Measurements from ENCODE around the gene AQP1.

Gene AQP1

GRCh38 chr7:30938435-30939316 is 27.0 kb downstream of the AQP1 start:
- no peak for DNase-seq

- no peak for DNase-seq
Observed at GRCh38 chr7:30941582-30942323, 30.1 kb downstream of the AQP1 start.

GRCh38 chr7:30950197-30950596 is 38.5 kb downstream of the AQP1 start:
- no peak for DNase-seq

DNA sequence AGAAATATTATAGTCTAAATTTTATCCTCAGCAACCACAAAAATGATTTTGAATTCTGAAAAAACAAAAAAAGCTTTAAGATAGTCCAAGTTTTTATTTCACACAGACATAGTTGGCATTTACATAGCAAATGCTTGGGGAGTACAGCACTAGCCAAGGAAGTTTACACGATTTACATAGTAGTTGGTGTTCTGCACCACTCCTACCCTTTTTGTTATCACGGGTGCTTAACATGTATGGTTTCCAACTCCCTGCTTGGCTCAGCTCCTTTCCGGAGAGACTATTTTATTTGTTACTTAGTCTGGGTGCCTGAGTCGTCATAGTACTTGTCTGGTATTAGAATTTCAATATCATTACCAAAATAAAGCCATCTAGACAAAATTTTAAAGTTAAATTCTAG is 43.3 kb downstream of the AQP1 start:
- no peak for DNase-seq

GRCh38 chr7:30956704-30957103 is 45.1 kb downstream of the AQP1 start:
- DNase-seq: no peak

GRCh38 chr7:30963842-30964241 is 52.2 kb downstream of the AQP1 start, which contains the start of gene GHRHR:
Gene GHRHR (plus strand): TSS chr7:30963953. CDS start chr7:30964069, 116 bp downstream.
- DNase-seq: no peak

GRCh38 chr7:30965372-30965771 is 53.7 kb downstream of the AQP1 start:
- DNase-seq: no peak

GRCh38 chr7:30965883-30966282 is 54.2 kb downstream of the AQP1 start:
- DNase-seq: no peak

DNA sequence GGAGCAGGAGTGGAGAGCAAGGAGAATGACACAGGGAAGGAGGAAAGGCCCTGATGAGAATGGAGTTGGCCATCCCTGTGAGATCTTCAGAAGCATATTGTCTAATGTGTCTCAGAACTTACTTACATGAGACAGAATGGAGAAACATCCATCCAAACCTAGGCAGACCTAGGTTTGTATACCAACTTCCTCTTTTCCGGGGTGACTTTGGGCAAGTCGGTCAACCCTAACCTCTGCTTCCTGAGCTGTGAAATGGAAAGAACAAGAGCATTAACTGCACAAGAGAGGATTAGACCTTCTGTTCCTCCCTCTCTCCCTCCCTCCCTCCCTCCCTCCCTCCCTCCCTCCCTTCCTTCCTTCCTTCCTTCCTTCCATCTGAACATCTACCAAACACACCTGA is 56.6 kb downstream of the AQP1 start:
- no peak for DNase-seq

GRCh38 chr7:30968747-30969603 is 57.3 kb downstream of the AQP1 start:
- DNase-seq: no peak

DNA sequence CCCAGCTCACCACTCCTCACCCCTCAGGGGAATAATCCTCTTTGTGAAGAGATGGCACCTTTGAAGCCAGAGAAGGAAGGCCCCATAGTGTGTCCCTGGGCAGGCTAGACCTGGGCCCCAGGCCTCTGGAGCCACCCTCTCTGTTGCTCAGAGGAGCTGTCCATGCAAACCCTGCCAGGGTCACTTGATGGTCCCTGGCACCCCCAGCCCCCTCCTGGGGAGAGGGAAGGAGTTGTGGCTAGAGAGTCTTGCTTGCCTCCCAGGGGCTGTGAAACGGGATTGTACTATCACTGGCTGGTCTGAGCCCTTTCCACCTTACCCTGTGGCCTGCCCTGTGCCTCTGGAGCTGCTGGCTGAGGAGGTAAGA is 57.9 kb downstream of the AQP1 start:
- no peak for DNase-seq

- DNase-seq: no peak
Observed at GRCh38 chr7:30970074-30970473, 58.4 kb downstream of the AQP1 start.

DNA sequence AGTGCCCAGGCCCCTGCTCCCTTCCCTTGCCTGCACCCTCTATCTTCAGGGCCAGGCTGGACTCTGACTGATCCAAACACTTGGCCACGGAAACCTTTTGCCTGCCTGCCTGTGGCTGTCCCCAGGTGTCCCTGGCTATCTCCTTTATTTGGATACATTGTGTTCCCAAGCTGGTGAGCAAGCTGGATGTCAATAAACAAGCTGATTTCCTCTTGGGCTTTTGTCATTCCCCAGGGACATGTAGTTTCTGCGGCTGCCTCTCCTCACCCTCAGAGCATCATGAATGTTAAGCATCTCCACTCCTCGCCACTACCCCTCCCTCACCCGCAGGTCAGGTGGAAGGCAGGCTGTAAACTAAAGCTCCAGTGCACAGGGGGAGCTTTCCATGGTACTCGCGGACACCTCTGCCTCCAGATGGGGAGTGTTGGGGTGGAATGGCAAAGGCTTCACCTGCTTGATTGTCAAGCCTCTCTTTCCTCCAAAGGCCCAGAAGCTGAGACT is 59.0 kb downstream of the AQP1 start:
- DNase-seq: no peak

DNA sequence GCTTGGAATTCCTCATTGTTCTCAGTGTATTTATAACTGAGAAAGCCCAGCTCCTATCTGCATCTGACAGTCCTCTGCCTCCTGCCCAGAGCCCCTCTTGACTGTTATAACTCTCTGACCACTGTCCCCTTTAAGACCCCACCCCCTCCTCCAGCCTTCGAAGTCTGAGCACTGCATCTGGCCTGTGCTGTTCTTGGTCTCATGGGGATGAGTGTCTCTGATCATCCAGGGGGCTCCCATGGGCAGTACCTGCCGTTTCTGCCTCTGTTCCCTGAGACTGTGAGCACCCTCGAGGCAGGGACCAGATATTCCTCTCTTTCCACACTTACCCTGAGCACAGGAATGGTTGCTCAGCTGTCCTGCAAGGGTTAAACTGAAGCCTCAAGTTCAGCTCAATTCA is 59.8 kb downstream of the AQP1 start:
- no peak for DNase-seq

GRCh38 chr7:30971840-30972563 is 60.3 kb downstream of the AQP1 start:
- no peak for DNase-seq

DNA sequence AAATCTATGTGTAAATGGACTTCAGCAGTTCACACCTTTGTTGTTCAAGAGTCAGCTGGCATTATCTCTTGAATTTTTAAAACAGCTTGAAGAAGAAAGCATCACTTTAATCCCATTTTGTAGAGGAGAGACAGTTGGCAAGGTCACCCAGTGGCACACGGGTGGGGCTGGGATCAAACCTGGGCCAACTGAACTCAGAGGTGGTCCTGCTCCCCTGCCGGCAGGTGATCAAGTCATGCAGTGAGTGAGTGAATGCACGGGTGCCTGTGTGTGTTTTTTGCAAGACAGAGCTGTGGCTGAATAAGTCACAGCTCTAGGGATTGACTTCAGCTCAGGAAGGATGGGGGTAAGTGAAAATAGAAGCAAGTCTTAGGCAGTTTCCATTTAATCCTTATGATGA is 61.6 kb downstream of the AQP1 start:
- DNase-seq: no peak

GRCh38 chr7:30973791-30974604 is 62.3 kb downstream of the AQP1 start:
- DNase-seq: no peak

GRCh38 chr7:30974605-30975255 is 63.1 kb downstream of the AQP1 start:
- DNase-seq: no peak
